Endothelial cell (in vitro differentiated cells): Measurements from ENCODE around the gene RTKN2. TPM values are rescaled to one million over a fixed set of nuclear protein-coding genes. Genes with fewer than 3 reads are reported as not detected.

Experiments
- DNase-seq: peaks from one replicate; pipeline ENCODE4 v3.0.0; 2021; ENCODE audit warnings: low spot score
- H3K27ac Mint-ChIP-seq: one replicate; pipeline ENCODE4 v1.8.0; 2021; ENCODE audit warnings: mixed read lengths, inconsistent platforms; ENCODE audit not compliant: unreplicated experiment
- H3K27me3 Mint-ChIP-seq: one replicate; pipeline ENCODE4 v1.8.0; 2021; ENCODE audit warnings: mild to moderate bottlenecking, moderate library complexity, mixed read lengths, inconsistent platforms; ENCODE audit not compliant: unreplicated experiment
- H3K36me3 Mint-ChIP-seq: one replicate; pipeline ENCODE4 v1.8.0; 2021; ENCODE audit warnings: mild to moderate bottlenecking, low read depth, mixed read lengths, inconsistent platforms; ENCODE audit not compliant: unreplicated experiment
- H3K4me1 Mint-ChIP-seq: one replicate; pipeline ENCODE4 v1.8.0; 2021; ENCODE audit warnings: mild to moderate bottlenecking, mixed read lengths, inconsistent platforms; ENCODE audit not compliant: unreplicated experiment
- H3K4me3 Mint-ChIP-seq: one replicate; pipeline ENCODE4 v1.8.0; 2021; ENCODE audit warnings: mild to moderate bottlenecking, mixed read lengths, inconsistent platforms; ENCODE audit not compliant: unreplicated experiment
- H3K9me3 Mint-ChIP-seq: one replicate; pipeline ENCODE4 v1.8.0; 2021; ENCODE audit warnings: mixed read lengths, inconsistent platforms; ENCODE audit not compliant: unreplicated experiment
- CTCF ChIP-seq: fragments of 200-600 bp; sonication (generic); IDR thresholded peaks from one replicate; pipeline ENCODE4 v1.5.0; 2021; ENCODE audit warnings: antibody characterized with exemption; ENCODE audit not compliant: unreplicated experiment
- total RNA-seq: library from RNA; stranded (reverse); fragmentation: NEBNext Ultra II Directional; extraction: Animal tissue kit (Norgen Biotek cat#: 25700); gene quantifications from one replicate; pipeline ENCODE4 v1.2.1, GENCODE V29; 2021; ENCODE audit not compliant: unreplicated experiment

The RTKN2 gene
- total RNA-seq, 1 donor from 2014 or later, result 1.7 TPM

GRCh38 chr10:62194924-62195674 lies 73.5 kb downstream of the RTKN2 start:
- Mint-ChIP-seq H3K9me3 (no peaks in the 10 kb centered on the region), H3K36me3 (no peaks in the 10 kb centered on the region), H3K4me3 (no peak overlapping the region), H3K4me1 (peaks cover 5% of the 10 kb centered on the region), H3K27me3 (no peaks in the 10 kb centered on the region), H3K27ac (no peak overlapping the region)
- TF ChIP-seq CTCF, result no peak
- no peak for DNase-seq

DNA sequence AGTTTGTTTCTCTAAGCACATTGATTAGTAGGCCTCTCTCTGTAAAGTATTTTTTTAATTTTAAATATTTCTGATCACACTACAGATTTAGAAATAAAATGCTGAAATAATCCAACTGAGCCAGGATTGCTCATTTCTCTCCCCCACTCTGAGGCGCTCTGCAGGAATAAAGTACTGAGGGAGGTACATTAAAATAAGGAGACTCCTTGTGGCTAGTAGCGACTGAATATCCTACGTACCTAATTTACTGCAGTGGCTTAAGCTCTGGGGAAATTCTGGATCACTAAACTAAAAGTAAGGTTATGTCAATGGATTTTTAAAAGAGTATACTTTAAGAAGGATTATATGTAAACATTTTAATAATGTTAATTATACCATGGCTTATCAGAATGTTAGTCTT lies 75.2 kb downstream of the RTKN2 start:
- Mint-ChIP-seq H3K36me3 (no peaks in the 10 kb centered on the region), H3K27me3 (no peaks in the 10 kb centered on the region)
- TF ChIP-seq CTCF, result no peak

DNA sequence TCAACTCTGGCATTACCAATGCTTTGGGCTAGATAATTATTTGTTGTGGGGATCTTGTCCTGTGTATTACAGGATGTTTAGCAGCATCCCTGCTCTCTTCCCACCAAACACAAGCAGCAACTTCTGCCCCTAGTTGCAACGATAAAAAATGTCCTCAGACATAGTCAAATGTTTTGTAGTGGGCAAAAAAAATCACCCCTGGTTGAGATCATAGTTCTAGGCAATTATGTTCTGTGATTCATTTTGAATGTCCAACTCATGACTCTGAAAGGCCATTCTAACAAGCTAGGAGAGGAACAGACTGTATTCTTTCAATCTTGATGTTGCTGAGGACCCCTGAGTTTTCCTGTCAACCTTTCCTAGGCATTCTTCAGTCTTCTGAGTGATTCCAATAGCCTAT lies 79.5 kb downstream of the RTKN2 start:
- peaks cover 3% of the 10 kb centered on the region for H3K27me3 Mint-ChIP-seq
- no peak overlapping the region for H3K4me3 Mint-ChIP-seq
- no peak for TF ChIP-seq CTCF
- DNase-seq, result no peak
- no peaks in the 10 kb centered on the region for H3K9me3 Mint-ChIP-seq
- no peaks in the 10 kb centered on the region for H3K36me3 Mint-ChIP-seq
- H3K27ac Mint-ChIP-seq, result no peak overlapping the region
- no peaks in the 10 kb centered on the region for H3K4me1 Mint-ChIP-seq

More for the DNA sequence above, 75.2 kb downstream of the RTKN2 start:
- Mint-ChIP-seq H3K27ac (no peak overlapping the region), H3K4me3 (no peak overlapping the region), H3K9me3 (no peaks in the 10 kb centered on the region), H3K4me1 (peaks cover 5% of the 10 kb centered on the region)
- no peak for DNase-seq

- Mint-ChIP-seq H3K9me3 (no peaks in the 10 kb centered on the region), H3K27ac (no peak overlapping the region), H3K27me3 (peaks cover 3% of the 10 kb centered on the region), H3K4me3 (no peak overlapping the region), H3K4me1 (no peaks in the 10 kb centered on the region), H3K36me3 (no peaks in the 10 kb centered on the region)
- no peak for TF ChIP-seq CTCF
- DNase-seq, result no peak
Observed at GRCh38 chr10:62188021-62188616, 80.5 kb downstream of the RTKN2 start.

GRCh38 chr10:62186999-62187675 lies 81.5 kb downstream of the RTKN2 start:
- Mint-ChIP-seq H3K36me3 (no peaks in the 10 kb centered on the region), H3K27me3 (peaks cover 3% of the 10 kb centered on the region), H3K27ac (no peak overlapping the region), H3K9me3 (no peaks in the 10 kb centered on the region), H3K4me3 (no peak overlapping the region), H3K4me1 (no peaks in the 10 kb centered on the region)
- TF ChIP-seq CTCF, result no peak
- DNase-seq, result no peak
